ENCODE data around the gene KCNJ14. TPM values are rescaled to one million over a fixed set of nuclear protein-coding genes. Genes with fewer than 3 reads are reported as not detected.

KCNJ14 gene
- total RNA-seq, 1 donor from 2014 or later: 0.19 TPM

DNA sequence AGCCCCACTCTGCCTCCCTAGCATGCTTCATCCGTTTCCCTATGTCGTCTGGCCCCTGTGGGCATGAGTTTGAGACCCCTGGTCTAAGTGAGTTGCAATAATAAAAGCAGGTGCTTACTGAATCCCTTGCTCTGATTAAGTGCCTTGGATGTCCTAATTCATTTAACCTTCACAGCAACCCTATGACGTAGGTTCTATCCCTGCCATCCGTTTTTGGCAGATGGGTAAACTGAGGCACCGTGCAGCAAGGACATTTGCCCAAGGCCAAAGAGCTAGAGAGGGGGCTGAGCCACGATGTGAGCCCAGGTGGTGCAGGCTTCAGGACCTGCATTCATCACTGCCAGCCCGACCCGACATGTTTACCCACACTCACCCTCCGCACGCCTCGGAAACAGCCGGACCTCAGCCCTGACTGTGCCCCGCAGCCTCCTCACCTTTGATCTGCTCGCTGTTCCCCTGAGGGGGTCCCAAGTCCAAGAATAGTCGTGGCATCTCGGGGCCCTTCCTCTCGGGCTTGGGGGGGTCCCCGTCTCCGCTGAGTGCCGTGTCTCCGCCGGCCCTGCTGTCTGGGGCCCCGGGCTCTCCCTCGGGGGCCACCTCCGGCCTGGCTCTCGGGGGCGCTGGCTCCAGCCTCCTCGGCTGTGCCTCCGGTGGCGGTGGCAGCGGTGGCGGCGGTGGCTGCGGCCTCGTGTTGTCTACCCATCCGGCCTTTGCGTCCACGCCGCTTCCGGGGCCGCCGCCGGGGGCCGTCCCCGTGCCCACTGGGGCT is 41.8 kb downstream of the KCNJ14 start:
- DNase-seq (ENCODE audit: missing footprints): no peak
- intact Hi-C loops (cut with DNase I): no loop called here
- no peak for ATAC-seq

DNA sequence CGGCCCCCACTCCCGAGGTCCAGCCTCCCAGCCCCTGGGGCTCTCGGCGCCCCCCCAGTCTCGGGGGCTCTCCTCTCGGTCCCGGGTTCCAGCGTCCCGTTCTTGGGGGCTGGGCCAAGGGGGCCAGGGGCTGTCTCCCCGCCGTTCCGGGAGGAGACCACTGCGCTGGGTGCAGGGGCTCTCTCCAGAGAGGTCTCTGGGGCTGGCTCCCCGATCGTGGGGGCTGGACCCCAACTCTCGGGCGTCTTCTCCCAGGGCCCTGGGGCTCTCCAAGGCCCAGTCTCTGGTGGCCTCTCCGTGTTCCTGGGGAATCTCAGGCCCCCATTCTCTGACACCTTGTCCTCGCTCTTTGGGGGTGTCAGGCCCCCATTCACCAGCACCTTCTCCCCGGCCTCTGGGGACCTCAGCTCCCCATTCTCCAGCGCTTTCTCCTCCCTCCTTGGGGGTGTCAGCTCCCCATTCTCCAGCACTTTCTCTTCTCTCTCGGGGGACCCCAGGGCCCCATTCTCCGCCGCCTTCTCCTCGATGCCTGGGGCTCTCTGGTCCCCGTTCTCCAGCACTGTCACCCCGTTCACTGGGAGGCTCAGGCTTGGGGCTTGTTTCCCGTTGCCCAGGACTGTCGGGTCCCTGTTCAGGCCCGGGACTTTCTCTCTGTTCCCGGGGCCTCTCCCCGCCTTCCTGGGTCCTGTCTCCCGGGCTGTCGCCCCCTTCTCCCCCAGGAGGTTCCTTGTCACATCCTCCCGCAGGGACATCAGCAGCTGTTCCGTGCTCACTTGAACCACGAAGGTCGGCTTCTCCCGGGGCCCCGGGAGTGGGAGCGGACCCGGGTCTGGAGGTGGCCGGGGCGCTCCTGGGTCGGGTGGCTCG is 42.6 kb downstream of the KCNJ14 start:
- ATAC-seq (no peak), DNase-seq (ENCODE audit: missing footprints) (no peak)
- intact Hi-C loops (cut with DNase I): no loop called here

DNA sequence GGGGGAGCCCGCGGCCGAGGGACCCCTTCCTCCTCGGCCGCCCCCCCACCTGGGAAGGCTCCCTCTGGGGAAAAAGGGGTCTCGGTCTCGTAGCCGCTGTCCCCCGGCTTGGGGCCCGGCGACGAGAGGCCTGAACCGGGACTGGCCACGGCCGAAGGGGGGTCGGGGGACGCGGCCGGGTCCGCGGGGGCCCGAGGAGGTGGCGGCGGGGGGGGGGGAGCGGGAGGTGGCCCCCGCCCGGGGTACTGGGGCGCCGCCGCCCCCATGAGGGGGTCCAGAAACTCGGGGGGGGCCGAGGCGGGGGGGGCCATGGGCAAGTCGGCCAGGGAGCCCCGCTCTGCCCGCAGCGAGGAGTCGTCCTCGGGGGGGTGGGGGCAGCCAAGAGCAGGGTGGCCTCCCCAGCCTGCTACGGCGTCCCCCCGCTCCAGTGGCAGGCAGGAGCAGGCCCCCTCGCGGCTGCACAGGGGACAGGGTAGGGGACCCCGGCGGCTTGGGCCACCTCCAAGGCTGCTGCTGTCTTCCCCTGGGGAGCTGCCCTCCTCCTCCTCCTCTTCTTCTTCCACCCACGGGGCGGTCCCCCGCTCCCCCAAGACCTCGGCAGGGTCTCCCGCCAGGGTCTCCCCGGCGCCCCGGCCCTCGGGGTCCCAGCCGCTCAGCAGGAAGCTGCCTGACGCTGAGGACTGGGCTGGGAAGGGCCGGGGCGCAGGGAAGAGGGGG is 43.4 kb downstream of the KCNJ14 start:
- no peak for ATAC-seq
- DNase-seq (ENCODE audit: missing footprints): peak; percentile 14
- intact Hi-C loops (cut with DNase I): no loop called here

DNA sequence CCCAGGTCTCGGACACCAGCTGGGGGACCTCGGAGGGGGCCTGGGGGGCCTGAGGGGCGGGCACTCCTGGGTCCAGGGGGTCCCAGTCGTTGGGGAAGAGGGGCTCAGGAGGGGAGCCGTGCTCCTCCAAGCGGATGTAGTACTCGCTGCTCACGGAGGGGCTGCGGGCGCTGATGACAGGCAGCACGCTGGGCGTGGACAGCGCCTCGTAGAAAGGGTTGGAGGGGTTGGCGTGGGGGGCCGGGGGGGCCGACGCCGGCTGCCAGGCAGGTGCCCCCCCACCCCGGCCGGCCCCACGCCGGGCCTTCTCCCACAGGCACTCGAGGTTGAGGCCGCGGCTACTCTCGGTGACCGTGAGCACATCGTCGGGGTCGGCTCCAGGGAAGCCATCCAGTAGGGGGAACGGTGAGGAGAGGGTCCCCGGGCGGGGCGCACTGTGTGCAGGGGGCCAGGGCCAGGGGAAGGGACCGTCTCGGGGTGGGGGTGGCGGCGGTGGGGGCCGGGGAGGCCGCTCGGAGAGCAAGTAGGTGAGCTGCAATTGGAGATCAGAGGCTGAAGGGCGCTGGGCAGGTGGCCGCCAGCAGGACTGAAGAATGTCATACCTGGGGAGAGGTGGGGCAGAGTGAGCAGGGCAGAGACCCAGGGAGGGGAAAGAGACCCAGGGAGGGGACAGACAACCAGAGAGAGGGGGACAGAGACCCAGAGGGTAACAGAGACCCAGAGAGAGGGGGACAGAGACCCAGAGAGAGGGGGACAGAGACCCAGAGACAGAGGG is 44.1 kb downstream of the KCNJ14 start:
- no peak for DNase-seq (ENCODE audit: missing footprints)
- no peak for ATAC-seq
- intact Hi-C loops (cut with DNase I): no loop called here

DNA sequence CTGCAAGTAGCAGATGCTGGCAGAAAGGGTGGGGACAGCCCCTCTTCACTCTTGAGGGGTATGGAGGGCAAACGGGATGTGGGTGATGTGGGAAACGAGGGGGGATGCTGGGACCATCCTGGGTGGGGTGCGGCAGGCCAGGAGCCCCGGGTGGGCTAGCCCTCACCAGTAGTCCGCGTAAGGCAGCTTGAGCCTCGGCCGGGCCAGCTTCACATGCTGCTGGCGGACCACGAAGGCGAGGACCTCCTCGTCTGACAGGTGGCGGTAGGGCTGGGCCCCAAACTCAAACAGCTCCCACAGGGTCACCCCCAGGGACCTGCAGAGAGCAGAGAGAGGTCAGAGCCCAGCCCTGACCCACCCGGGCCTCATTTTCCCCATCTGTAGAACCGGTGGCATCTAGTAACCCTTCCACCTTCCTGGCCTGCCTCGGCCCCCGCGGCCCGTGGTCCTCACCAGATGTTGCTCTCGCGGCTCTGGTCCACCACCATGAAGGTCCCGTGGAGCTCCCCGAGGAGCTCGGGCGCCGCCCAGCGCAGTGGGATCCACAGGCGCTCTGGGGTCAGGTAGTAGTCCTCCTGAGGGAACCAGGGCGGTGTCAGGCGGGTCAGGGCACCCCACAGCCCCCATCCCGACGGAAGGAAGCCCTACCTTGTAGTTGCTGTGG is 45.6 kb downstream of the KCNJ14 start:
- intact Hi-C loops (cut with DNase I): no loop called here
- ATAC-seq: no peak
- DNase-seq (ENCODE audit: missing footprints): no peak

DNA sequence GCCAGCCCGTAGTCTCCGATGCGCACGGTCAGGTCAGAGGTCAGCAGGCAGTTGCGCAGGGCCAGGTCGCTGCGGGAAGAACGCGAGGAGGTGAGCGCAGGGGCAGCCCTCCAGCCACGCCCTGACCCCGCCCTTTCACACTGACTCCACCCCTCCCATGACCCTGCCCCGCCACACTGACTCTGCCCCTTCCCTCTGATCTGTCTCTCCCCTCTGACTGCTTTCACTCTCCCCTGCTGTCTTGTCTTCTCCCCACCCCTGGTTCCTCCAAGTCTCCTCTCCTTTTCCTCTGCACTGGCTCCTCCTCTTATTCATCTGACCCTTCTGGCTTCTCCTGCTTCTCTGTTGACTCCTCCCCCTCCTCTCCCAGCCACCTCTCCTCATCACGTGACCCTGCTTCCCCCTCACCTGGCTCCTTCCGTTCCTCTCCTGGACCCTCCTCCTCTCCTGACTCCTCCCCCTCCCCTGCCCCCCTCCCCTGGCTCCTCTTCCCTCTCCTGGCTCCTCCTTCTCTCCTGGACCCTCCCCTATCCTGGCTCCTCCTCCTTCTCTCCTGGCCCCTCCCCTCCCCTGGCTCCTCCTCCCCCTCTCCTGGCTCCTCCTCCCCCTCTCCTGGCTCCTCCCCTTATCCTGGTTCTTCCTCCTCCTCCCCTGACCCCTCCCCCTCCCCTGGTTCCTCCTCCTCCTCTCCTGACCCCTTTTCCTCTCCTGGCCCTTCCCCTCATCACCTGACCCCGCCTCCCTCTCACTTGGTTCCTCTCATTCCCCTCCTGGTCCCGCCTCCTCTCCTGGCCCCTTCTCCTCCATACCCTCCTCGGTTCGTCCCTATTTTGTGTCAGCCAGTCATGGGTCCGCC is 46.3 kb downstream of the KCNJ14 start:
- intact Hi-C loops (cut with DNase I): no loop called here
- DNase-seq (ENCODE audit: missing footprints) (no peak), ATAC-seq (peak; percentile 37)

DNA sequence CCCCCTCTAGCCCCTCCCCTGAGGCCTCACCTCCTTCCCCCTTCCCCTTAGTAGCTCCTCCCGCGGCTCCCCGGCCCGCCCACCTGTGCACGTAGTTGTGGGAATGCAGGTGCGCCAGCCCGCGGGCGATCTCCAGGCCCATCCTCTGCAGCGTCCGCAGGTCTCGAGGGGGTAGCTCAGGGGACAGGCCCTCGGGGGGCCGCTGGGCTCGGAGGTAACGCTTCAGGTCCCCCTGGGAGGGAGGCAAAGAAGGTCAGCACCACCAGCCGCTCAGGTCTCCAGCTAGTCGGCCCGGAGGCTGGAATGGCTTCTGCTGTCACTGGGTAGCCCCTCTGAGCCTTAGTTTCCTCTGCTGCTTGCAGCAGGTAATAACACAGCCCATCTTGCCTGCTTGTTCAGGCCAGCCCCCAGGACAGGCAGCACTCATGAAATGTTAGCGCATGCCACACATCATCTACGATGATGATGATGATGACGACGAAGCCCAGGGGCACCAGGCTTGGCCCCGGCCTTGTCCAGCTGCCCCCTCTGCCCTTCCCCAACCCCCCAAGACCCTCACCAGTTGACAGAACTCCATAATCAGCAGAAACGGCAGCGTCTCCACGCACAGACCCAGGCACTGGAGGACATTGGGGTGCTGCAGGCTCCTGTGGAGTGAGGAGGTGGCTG is 47.1 kb downstream of the KCNJ14 start:
- no peak for ATAC-seq
- no peak for DNase-seq (ENCODE audit: missing footprints)
- intact Hi-C loops (cut with DNase I): no loop called here

DNA sequence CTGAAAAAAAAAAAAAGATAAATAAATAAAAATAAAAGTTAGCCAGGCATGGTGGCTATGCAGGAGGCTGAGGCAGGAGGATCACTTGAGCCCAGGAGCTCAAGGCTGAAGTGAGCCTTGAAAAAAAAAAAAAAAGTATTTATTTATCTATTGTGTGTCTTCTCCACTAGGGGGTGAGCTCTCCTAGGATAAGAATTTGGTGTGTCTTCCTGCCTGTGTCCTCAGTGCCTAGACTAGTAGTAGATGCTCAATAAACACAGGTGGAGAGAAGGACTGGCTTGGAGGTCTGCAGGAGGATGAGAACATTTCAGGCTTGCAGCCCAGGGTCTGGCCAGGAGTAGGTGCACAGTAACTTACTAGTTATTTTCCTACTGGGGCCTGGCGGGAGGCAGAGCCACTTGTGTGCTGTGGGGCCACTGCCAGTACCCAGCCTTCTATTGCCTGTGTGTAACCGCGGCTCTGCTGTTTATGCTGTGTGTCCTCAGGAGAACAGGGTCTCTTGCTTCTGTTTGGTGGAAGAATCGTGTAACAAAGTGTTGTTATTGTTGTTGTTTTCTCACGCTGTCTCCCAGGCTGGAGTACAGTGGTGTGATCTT is 50.9 kb downstream of the KCNJ14 start:
- peak; percentile 4 for DNase-seq (ENCODE audit: missing footprints)
- no peak for ATAC-seq
- intact Hi-C loops (cut with DNase I): loop anchor here (5.0 kb wide), 1 partner anchor 76 kb away; no protein-coding TSS in a partner anchor

DNA sequence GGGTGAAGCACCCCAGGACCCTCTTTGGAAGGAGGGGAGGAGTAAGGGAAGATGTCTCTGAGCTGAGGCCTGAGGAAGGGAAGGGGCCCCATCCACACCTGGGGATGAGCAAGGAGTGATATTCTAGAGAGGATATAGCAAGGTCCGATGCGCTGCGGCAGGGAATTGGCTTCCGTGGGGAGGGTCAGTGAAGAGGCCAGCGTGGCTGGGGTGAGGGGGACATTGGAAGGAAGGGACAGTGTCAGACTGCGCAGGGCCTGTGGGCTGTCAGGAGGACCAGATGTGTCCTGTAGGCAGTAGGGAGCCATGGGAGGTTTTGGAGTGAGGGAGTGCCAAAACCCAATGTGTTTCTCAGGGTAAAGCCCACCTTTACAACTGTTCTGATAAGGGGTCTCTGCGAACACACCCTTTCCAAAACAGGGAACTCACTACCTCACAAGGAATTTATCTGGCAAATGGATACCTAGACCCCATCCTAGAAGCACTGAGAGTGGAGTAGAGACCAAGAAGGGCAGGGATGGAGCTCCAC is 52.6 kb downstream of the KCNJ14 start:
- ATAC-seq: no peak
- DNase-seq (ENCODE audit: missing footprints): no peak
- intact Hi-C loops (cut with DNase I): loop anchor here (5.0 kb wide), 1 partner anchor 74 kb away; no protein-coding TSS in a partner anchor

DNA sequence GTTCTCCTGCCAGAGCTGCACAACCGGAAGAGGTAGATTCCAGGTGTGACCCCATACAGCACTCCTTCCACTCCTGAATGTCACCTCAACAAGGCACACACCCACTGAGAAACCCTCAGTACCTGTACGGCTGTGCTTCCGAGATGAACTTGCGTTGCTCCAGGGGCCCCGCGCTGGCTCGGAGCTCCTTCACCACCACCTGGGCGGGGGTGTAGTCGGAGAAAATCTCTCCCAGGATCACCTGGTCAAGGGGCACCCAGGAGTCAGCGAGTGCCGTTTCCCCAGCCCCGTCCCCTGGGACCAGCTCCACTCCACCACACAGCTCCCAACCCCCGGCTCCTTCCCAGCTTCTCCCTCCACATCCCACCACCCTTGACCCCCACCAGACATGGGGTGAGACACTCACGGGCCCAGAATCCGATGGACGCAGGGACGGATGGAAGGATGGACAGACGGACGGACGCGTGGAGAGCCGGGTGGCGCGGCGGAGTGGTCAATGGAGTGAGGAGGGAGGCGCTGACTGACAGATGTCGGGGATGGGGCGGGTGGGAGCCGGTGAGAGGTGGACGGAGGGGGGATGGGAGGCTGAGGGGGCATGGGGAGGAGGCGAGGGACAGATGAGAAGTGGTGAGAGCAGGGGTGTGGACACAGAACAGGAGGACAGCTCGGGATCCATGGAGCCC is 53.5 kb downstream of the KCNJ14 start:
- intact Hi-C loops (cut with DNase I): loop anchor here (5.0 kb wide), 1 partner anchor 73 kb away; no protein-coding TSS in a partner anchor

DNA sequence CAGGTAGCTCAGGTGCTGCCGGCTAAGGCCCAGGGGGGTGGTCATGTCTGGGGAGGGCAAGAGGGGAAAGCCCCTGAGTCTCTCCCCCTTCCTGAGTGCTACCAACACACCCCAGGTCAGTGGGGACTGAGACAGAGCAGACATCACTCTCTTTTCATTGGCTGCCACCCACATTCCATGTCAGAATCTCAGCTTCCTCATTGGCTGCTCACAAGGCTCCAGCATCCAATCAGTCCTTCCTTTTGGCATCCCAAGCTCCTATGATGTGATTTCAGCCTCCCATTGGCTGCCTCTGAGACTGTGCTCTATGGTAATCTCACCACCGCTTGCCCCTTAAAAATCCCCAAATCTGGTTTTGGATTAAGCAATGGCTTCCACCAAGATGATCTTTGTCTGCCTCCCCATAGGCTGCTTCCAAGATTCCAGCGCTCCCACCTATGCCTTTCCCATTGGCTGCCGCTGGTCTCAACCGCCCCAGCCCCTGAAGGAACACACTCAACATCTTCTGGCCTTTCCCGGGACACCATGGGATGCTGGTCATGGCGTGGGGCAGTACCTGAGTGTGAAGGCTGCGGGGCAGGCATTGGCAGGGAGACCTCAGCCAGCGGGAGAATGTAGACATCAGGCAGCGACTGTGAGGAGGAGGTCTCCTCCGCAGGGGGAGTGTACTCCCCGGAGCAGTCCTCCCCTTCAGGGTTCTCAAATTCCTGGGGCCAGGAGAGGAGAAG is 54.3 kb downstream of the KCNJ14 start:
- ATAC-seq: no peak
- DNase-seq (ENCODE audit: missing footprints): no peak
- intact Hi-C loops (cut with DNase I): loop anchor here (5.0 kb wide), 2 partner anchors 63 to 73 kb away; no protein-coding TSS in a partner anchor

More for the DNA sequence above, 53.5 kb downstream of the KCNJ14 start:
- DNase-seq (ENCODE audit: missing footprints) (no peak), ATAC-seq (no peak)

DNA sequence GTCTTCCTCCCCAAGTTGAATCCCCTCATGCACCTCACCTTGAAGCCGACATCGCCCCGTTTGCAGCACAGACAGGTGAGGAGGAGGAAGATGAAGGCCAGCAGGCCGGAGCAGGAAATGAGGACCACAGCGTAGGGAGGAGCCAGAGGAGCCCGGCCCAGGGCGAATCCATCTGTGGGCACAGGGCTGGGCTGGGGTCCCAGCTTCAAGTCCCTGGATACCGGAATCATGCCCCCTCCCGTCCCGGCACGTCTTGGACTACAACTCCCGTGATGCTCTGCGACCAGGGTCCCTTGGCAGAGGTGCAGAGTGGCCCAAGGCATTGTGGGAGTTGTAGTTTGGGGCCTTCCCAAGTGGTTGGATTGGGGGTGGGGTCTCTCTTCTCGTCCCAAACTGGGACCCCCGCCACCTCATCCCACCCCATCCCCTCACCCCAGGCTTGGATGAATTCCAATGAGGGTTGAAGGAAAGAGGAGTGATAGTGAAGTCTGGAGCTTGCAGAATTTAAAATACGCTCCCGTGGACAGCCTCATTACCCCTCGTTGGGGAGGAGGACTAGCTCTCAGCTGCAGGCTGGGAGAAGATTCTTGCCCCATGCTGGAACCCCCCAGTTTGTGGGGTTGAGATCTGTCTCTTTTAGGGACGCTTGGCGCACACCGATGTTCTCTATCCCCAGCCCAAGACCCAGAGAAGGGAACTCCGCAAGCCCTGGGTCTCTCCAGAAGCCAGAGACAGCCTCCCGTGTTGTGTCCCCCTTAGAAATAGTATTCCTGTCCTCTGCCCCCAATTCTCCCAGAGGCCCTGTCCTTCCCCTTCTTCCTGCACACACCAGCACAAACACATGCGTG is 55.3 kb downstream of the KCNJ14 start:
- DNase-seq (ENCODE audit: missing footprints) (no peak), ATAC-seq (peak; percentile 68)
- intact Hi-C loops (cut with DNase I): loop anchor here (5.0 kb wide), 1 partner anchor 62 kb away; no protein-coding TSS in a partner anchor

DNA sequence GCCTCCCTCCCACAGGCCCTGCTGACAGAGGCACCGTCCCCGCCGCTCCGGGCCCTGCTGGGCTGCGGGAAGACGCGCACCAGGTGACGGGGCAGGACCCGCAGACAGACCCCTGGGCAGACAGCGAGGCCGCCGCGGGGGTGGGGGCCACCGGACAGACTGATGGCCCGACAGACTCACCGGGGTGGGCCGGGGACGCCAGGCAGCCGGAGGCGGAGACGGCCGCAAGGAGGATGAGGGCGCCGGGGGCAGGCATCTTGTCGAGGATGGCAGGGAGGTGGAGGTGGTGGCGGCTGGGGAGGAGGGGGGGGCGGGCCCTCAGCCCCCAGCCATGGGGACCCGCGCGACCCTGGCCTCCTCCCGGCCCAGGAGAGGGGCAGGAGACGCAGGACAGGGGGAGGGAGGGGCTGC is 56.0 kb downstream of the KCNJ14 start:
- ATAC-seq: no peak

More for the DNA sequence above, 56.0 kb downstream of the KCNJ14 start:
- intact Hi-C loops (cut with DNase I): loop anchor here (5.0 kb wide), 1 partner anchor 61 kb away; no protein-coding TSS in a partner anchor
- DNase-seq (ENCODE audit: missing footprints): no peak

All from Right ventricle myocardium inferior (tissue), 1 donor.